NOMO-1 (cell line): ENCODE results near the gene SSH3.

Source experiments
- DNase-seq, 2 experiments: peaks; one replicate each; lab custom pipeline; 2025; ENCODE audit not compliant: unreplicated experiment in 2 of 2; lab: John Stamatoyannopoulos, UW

The SSH3 gene

DNA sequence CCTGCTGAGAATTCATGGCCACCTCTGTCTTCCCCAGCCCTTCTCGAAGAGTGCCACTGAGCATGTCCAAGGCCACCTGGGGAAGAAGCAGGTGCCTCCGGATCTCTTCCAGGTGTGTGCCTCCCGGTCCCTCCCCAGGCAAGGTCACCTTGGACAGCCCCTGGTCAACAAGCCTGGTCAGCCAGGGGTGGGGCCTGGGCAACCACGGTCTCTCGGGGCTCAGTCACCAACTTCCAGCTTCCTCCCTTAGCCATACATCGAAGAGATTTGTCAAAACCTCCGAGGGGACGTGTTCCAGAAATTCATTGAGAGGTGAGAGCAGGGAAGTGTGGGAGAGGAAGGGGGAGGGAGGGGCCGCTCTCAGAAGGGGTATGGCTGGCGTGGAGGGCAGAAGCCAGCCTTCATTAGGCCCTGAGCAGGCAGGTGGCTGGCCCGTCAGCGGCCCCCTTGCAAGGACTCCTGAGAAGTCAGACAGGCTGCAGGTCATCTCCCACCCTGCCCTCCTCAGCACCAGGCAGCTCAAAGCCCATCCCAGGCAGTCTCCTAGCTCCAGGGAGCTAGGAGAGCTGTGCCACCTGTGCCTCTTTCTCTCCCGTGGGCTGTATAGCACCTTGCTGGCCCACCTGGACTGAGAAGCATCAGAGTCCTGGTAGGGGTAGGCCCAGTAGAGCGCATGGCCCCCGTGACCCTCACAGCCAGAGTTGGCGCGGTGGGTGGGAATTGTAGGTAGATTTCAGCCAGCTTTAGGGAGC lies 23.6 kb upstream of the SSH3 start:
- DNase-seq: no peak

DNA sequence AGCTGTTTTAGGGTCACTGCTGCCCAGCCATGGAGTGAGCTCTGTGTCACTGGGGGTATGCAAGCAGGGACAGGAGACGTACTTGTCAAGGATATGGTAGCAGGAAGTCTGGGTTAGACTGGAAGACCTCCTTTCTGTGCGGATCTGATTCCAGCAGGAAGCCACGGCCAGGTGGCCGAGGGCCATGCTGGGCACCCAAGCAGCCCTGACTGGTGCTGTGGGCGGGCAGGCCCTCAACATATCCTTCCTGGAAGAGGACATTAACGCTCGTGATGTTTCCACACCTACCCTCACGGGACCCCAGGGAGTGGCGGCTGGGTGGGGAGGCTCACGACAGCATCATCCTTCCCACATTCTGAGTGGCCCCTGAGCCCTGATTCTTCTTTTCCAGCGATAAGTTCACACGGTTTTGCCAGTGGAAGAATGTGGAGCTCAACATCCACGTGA lies 23.0 kb upstream of the SSH3 start:
- DNase-seq: no peak

DNA sequence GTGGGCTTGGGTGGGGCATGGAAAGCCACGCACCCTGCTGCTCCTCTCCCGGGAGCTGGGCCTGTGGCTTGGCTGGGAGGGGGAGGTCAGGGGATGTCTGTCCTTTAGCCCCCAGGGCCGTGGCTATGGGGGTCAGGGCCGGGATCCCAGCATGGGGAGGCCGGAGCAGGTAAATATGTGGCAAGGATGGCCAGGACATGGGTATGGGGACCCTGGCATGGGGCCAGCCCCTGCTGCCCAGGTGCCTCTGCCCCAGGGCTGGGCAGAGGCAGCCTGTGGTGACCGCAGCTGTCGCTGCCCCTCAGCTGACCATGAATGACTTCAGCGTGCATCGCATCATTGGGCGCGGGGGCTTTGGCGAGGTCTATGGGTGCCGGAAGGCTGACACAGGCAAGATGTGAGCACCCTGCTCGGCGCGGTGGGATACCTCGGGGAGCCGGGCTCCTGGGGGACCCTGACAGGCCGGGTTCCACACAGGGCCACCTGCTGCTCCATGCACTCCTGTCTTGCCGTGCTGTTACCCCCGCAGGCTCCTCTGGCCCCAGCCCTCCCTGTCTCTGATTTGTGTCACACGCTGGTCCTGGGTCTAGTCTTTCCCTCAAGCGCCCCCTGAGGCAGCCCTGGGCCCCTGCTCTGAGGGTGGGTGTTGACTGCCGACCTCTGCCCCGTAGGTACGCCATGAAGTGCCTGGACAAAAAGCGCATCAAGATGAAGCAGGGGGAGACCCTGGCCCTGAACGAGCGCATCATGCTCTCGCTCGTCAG lies 22.4 kb upstream of the SSH3 start:
- no peak for DNase-seq

DNA sequence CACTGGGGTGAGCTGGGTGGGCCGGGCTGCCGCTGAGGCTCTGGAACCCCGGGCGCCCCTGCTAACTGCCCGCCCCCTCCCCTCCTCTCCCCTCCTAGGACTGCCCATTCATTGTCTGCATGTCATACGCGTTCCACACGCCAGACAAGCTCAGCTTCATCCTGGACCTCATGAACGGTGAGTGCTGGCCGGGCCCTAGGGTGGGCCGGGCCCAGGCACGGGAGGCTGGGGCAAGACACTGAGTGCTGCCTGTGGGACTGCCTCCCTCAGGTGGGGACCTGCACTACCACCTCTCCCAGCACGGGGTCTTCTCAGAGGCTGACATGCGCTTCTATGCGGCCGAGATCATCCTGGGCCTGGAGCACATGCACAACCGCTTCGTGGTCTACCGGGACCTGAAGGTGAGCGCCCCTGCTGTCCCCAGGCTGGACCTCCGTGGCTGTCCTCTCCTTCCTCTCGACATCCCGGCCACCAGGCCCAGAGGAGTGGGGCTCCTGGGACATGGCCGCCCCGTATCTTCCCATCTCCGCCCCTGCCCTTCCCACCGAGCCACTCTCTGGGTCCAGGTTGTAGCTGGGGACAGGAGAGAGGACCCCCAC lies 21.7 kb upstream of the SSH3 start:
- DNase-seq: no peak

DNA sequence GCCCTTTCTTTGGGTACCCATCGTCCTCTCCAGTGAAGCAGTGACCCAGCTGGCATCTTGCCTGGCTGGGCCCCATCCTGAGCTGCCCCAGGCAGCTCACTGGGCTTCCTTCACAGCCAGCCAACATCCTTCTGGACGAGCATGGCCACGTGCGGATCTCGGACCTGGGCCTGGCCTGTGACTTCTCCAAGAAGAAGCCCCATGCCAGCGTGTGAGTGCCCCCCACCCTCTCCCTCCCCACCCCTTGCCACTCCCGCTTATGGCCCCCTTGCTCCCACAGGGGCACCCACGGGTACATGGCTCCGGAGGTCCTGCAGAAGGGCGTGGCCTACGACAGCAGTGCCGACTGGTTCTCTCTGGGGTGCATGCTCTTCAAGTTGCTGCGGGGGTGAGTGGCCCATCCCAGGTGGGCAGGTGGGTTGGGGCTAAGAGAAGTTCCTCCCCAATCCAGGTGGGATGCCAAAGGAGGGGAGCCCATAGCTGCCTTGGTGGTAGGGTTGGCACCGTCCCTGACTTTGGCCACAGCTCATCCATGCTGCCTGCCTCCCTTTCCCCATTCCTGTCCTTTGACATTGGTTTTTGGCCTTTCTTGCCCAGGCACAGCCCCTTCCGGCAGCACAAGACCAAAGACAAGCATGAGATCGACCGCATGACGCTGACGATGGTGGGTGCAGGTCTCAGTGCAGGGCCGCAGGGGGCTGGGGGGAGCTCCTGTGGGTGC lies 21.0 kb upstream of the SSH3 start:
- no peak for DNase-seq

DNA sequence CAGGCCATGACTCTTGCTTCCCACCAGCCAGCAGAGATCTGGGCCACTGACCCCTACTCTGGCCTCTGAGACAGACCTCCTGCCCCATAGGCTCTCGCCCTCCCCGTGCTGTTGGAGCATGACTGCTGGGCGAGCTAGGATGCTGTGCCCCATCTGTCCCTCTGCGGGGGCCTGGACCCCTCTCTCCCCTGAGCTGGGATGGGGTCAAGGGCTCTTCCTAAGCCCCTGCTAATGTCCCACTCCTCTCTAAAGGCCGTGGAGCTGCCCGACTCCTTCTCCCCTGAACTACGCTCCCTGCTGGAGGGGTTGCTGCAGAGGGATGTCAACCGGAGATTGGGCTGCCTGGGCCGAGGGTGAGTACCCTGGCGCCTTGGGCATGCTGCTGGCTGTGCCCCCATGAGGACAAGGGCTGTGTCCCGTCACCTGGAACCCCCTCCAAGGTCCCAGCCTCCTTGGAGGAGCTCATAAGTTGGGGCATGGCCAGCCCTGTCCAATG lies 20.4 kb upstream of the SSH3 start:
- DNase-seq: no peak

DNA sequence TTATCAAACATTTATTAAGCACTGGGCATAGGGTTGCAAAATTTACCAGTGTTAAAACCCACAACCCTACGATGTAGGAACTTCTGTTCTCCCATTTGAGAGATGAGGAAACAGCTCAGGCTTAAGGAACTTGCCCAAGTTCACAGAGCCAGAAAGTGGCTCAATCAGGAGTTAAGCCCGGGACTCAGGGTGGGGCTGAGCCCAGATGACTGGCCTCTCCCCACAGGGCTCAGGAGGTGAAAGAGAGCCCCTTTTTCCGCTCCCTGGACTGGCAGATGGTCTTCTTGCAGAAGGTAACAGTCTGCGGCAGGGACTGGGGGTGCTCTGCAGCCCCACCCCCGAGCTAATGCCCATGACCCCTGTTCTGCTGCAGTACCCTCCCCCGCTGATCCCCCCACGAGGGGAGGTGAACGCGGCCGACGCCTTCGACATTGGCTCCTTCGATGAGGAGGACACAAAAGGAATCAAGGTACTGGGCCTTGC lies 19.8 kb upstream of the SSH3 start:
- DNase-seq: peak; percentile 84 to 88

DNA sequence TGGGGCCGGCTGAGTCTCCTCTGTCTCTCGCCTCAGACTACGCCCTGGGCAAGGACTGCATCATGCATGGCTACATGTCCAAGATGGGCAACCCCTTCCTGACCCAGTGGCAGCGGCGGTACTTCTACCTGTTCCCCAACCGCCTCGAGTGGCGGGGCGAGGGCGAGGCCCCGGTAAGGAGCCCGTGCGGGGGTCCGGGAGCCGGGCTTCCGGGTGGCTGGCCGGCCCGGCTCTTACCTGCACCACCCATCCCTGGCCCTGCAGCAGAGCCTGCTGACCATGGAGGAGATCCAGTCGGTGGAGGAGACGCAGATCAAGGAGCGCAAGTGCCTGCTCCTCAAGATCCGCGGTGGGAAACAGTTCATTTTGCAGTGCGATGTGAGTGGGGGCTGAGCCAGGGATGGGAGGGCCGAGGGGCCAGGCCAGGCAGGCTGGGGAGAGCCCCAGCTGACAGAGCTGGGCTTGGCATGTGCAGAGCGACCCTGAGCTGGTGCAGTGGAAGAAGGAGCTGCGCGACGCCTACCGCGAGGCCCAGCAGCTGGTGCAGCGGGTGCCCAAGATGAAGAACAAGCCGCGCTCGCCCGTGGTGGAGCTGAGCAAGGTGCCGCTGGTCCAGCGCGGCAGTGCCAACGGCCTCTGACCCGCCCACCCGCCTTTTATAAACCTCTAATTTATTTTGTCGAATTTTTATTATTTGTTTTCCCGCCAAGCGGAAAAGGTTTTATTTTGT lies 18.4 kb upstream of the SSH3 start:
- no peak for DNase-seq

DNA sequence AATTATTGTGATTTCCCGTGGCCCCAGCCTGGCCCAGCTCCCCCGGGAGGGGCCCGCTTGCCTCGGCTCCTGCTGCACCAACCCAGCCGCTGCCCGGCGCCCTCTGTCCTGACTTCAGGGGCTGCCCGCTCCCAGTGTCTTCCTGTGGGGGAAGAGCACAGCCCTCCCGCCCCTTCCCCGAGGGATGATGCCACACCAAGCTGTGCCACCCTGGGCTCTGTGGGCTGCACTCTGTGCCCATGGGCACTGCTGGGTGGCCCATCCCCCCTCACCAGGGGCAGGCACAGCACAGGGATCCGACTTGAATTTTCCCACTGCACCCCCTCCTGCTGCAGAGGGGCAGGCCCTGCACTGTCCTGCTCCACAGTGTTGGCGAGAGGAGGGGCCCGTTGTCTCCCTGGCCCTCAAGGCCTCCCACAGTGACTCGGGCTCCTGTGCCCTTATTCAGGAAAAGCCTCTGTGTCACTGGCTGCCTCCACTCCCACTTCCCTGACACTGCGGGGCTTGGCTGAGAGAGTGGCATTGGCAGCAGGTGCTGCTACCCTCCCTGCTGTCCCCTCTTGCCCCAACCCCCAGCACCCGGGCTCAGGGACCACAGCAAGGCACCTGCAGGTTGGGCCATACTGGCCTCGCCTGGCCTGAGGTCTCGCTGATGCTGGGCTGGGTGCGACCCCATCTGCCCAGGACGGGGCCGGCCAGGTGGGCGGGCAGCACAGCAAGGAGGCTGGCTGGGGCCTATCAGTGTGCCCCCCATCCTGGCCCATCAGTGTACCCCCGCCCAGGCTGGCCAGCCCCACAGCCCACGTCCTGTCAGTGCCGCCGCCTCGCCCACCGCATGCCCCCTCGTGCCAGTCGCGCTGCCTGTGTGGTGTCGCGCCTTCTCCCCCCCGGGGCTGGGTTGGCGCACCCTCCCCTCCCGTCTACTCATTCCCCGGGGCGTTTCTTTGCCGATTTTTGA lies 17.5 kb upstream of the SSH3 start:
- DNase-seq: no peak

DNA sequence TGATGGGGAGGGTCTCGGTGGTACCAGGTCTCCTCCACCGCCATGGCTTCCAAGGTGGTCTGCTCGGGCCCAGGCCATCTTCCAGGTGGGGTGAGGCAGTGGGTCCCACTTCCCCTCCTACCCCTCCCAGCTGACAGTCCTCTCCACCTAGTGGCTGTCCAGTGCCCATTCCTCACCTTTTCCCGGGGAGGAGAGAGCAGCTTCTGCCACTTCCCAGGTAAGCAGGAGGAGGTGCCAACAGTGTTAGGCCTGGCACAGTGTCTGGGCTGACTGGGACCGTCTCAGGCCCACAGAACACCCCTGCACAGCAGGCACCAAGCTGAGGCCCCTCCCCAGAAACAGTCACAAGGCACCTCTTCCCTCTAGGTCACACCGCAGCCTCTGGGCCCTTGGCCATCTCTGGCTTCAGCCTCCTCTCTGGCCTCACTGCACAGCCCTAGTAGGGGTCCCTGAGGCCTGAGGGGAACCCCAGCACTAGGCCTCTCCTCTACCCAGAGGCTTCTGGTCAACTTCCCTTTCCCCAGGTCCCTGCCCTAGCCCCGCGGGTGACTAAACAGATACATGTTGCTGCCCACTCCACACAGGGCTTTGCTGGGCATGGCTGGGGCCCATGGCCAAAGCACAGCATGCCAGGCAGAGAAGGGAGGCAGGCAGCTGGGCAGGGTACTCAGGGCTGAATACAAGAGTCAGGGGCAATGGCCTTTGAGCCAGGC lies 16.6 kb upstream of the SSH3 start:
- no peak for DNase-seq

DNA sequence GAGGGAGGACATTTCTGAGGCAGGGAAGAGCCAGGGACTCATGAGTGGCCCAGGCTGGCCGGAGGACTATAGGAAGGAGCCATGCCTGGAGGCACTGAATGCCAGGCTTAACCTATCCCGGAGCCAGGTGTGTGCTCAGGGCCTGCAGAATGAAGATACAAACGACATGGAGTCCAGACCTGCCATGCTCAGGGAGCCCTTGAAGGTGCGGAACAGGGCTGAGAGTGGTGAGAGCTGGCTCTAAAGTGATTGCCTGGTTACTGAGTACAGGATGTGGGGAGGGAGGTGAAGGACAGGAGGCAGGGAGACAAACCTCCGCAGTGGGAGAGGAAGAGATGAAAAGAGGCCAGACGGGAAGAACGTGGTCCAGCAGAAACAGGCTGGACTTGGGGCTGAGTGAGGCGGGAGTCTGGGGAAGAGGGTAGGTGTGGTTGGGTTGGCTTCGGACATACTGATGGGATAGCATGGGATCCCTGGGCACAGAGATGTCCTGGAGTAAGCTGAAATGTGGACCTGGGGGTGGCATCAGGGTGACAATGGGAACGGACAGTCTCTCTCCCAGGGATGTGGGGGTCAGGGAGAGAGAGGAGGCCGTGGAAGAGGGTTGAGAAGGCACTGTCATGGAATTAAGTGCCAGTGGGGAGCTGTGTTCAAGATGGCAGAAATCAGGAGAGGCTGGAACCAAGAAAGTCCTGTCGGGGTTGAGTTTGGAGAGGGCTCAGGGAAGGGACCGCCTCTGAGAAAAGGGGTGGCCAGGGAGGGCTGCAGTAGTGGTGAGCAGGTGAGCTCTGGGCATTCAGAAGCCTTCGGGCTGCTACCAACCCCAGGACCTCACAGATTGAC lies 15.8 kb upstream of the SSH3 start:
- DNase-seq: no peak

DNA sequence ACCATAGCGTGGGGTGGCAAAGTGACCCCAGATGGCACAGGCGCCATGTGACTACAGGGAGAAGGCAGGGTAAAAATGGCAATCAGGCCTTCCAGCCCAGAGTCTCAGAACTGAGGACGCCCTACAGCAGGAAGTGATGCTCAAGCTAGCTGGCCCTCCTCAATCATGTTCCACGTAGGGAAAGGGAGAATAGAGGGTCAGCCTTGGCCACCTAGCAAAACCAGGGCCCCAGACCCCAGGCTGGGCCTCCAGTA lies 15.2 kb upstream of the SSH3 start:
- peak in 1 of 2 experiments; percentile 96 for DNase-seq

DNA sequence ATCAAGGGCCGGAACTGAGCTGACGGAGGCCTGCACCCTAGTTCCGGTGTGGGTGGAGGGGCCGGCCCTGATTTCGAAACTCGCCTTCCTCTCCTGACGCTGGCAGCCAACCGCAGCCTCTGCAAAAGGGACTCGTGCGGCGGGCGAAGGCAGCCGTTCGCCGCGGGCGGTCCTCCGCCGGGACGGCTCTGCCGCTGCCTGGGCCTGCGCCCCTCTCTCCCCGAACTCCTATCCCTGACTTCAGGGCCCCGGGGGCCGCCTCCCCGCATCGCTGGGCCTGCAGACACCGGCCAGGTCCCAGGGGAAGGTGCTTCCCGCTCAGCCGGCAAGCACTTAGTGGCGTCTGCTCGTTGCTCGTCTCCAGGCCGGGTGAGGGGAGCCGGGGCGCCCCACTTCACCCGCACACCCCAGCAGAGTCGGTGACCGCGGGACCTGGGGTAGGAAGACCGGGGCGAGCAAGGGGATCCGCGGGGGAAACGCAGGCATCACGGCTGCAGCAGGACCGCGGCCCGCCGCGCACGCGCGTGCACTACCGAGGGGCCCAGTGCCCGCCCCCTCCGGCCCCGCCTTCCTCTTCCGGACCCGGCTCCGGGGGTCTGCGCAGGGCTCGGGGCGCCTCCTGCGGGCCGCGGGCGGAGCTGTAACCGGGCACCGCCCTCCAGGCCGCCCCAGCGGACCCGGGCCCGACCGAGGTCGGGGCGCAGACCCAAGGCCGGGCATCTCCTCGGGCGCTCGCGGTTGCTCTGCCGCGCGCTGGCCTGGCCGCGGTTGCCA lies 14.7 kb upstream of the SSH3 start:
- DNase-seq: peak; percentile 85 to 99

DNA sequence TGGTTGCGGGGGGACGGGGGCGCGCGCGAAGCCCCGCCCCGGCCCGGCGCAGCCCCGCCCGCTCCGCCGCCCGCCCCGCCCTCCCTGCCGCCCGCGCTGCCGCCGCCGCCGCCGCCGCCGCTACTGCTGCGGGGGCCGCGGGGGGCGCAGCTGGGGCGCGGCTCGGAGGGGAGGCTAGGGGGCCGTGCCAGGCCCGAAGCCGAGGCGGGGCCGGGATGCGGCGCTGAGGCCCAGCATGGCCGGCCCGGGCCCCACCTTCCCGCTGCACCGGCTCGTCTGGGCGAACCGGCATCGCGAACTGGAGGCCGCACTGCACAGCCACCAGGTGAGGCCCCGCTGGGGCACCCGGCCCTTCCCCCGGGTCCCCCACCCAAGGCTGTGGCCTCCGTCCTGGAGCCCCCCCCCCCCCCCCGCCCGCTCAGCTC lies 14.1 kb upstream of the SSH3 start, which contains the start of gene ANKRD13D:
Gene ANKRD13D, plus strand, starts transcription at position 78 of the 425 bp plus-strand sequence. Its CDS starts 158 bp downstream, at position 236.
- DNase-seq: no peak

DNA sequence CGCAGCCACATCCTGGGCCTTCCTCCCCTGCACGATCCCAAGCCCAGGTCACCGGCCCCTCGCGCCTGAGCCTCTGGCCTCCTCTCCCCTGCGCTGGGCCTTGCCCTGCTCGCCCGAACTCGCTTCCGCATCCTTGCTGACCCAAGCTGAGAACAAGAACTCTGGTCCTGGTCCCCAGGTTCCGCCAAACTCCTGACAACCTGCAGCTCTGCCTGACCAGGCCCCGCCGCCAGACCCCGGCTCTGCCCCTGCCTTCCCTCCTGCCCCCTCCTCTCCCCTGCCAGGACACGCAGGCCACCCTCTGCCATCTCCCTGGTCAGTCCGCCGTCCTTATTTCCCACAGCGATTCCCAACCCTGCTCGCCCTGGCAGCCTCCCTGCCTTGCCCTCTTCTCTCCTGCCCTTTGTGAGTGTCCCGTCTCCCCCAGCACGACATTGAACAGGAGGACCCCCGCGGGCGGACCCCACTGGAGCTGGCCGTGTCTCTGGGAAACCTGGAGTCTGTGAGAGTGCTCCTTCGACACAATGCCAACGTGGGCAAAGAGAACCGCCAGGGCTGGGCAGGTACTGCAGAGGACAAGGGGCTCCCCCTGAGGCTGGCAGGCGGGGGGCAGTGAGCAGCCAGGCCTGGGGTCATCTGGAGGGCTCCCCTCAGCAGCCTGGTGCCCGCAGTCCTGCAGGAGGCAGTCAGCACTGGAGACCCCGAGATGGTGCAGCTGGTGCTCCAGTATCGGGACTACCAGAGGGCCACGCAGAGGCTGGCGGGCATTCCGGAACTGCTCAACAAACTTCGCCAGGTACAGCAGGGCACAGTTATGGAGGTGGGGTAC lies 13.5 kb upstream of the SSH3 start:
- peak in 1 of 2 experiments; percentile 37 for DNase-seq

DNA sequence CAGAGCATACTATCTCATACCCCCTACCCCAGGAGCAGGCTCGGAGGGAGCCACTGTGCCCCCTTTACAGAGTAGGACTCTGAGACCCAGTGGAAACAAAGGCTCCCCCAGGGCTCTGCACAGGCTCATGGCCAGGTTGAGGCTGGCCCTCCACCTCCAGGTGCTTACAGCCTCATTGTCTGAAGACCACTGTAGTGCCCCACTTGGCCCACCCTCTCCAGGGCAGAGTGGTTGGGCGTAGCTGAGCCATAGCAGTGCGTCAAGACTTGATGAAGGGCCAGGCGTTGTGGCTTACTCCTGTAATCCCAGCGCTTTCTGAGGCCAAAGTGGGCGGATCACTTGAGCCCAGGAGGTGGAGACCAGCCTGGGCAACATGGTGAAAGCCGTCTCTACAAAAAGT lies 12.5 kb upstream of the SSH3 start:
- DNase-seq: no peak
